ENCODE measurements around the gene EEIG1. TPM values are rescaled to one million over a fixed set of nuclear protein-coding genes. Genes with fewer than 3 reads are reported as not detected.

EEIG1 gene
- total and polyA plus RNA-seq, 4 donors, result 15.2 to 96.3 (median 49.5) TPM

GRCh38 chr9:127962278-127962677 is 18.5 kb downstream of the EEIG1 start:
- whole genome bisulfite sequencing (ENCODE audit: insufficient coverage), result 48% methylated on average over 3 of the region's 3 CpGs
- peak overlapping the region; percentile 40 for H3K27ac ChIP-seq (ENCODE audit: low read depth, low read length)
- no peak overlapping the region for H3K4me3 ChIP-seq (ENCODE audit: low read depth, low read length)
- H3K36me3 ChIP-seq (ENCODE audit: control insufficient read depth, insufficient read depth, low read length), result peaks cover 25% of the 10 kb centered on the region
- peaks cover 74% of the 10 kb centered on the region for H3K4me1 ChIP-seq (ENCODE audit: control insufficient read depth, insufficient read depth, low read length)
- no peak for DNase-seq (ENCODE audit: low read depth in 4 of 6, low spot score in 6 of 6)
- H3K27me3 ChIP-seq (ENCODE audit: control insufficient read depth, insufficient read depth, low read length), result no peaks in the 10 kb centered on the region
- H3K9me3 ChIP-seq (ENCODE audit: control insufficient read depth, insufficient read depth, low read length), result peaks cover 2% of the 10 kb centered on the region

GRCh38 chr9:127961613-127962155 is 19.1 kb downstream of the EEIG1 start:
- no peak for DNase-seq (ENCODE audit: low read depth in 4 of 6, low spot score in 6 of 6)
- Histone ChIP-seq H3K9me3 (ENCODE audit: control insufficient read depth, insufficient read depth, low read length) (peaks cover 2% of the 10 kb centered on the region), H3K4me3 (ENCODE audit: low read depth, low read length) (no peak overlapping the region), H3K27me3 (ENCODE audit: control insufficient read depth, insufficient read depth, low read length) (no peaks in the 10 kb centered on the region), H3K4me1 (ENCODE audit: control insufficient read depth, insufficient read depth, low read length) (peaks cover 68% of the 10 kb centered on the region), H3K36me3 (ENCODE audit: control insufficient read depth, insufficient read depth, low read length) (peaks cover 25% of the 10 kb centered on the region), H3K27ac (ENCODE audit: low read depth, low read length) (peak overlapping the region; percentile 33)
- WGBS (ENCODE audit: insufficient coverage), result 95% methylated on average over 13 of the region's 13 CpGs

- Histone ChIP-seq H3K36me3 (ENCODE audit: control insufficient read depth, insufficient read depth, low read length) (peaks cover 25% of the 10 kb centered on the region), H3K9me3 (ENCODE audit: control insufficient read depth, insufficient read depth, low read length) (peaks cover 2% of the 10 kb centered on the region), H3K4me3 (ENCODE audit: low read depth, low read length) (no peak overlapping the region), H3K4me1 (ENCODE audit: control insufficient read depth, insufficient read depth, low read length) (peaks cover 62% of the 10 kb centered on the region), H3K27me3 (ENCODE audit: control insufficient read depth, insufficient read depth, low read length) (no peaks in the 10 kb centered on the region), H3K27ac (ENCODE audit: low read depth, low read length) (no peak overlapping the region)
- DNase-seq (ENCODE audit: low read depth in 4 of 6, low spot score in 6 of 6), result no peak
- WGBS (ENCODE audit: insufficient coverage), result 93% methylated on average over 2 of the region's 2 CpGs
Measured at GRCh38 chr9:127961155-127961490, 19.7 kb downstream of the EEIG1 start.

- WGBS (ENCODE audit: insufficient coverage), result 50% methylated on average over 11 of the region's 11 CpGs
- peak overlapping the region; percentile 59 for H3K27ac ChIP-seq (ENCODE audit: low read depth, low read length)
- peaks cover 2% of the 10 kb centered on the region for H3K9me3 ChIP-seq (ENCODE audit: control insufficient read depth, insufficient read depth, low read length)
- no peak overlapping the region for H3K4me3 ChIP-seq (ENCODE audit: low read depth, low read length)
- H3K36me3 ChIP-seq (ENCODE audit: control insufficient read depth, insufficient read depth, low read length), result peaks cover 25% of the 10 kb centered on the region
- H3K4me1 ChIP-seq (ENCODE audit: control insufficient read depth, insufficient read depth, low read length), result peaks cover 61% of the 10 kb centered on the region
- DNase-seq (ENCODE audit: low read depth in 4 of 6, low spot score in 6 of 6), result no peak
- no peaks in the 10 kb centered on the region for H3K27me3 ChIP-seq (ENCODE audit: control insufficient read depth, insufficient read depth, low read length)
Measured at GRCh38 chr9:127960410-127961154, 20.2 kb downstream of the EEIG1 start.

GRCh38 chr9:127959841-127960409 is 20.9 kb downstream of the EEIG1 start:
- whole genome bisulfite sequencing (ENCODE audit: insufficient coverage), result 100% methylated on average over 2 of the region's 2 CpGs
- DNase-seq (ENCODE audit: low read depth in 4 of 6, low spot score in 6 of 6), result no peak
- Histone ChIP-seq H3K27me3 (ENCODE audit: control insufficient read depth, insufficient read depth, low read length) (no peaks in the 10 kb centered on the region), H3K4me3 (ENCODE audit: low read depth, low read length) (no peak overlapping the region), H3K9me3 (ENCODE audit: control insufficient read depth, insufficient read depth, low read length) (peaks cover 2% of the 10 kb centered on the region), H3K27ac (ENCODE audit: low read depth, low read length) (peak overlapping the region; percentile 59), H3K4me1 (ENCODE audit: control insufficient read depth, insufficient read depth, low read length) (peaks cover 61% of the 10 kb centered on the region), H3K36me3 (ENCODE audit: control insufficient read depth, insufficient read depth, low read length) (peaks cover 27% of the 10 kb centered on the region)

- 100% methylated on average over 2 of the region's 4 CpGs for WGBS (ENCODE audit: insufficient coverage)
- no peak for DNase-seq (ENCODE audit: low read depth in 4 of 6, low spot score in 6 of 6)
- Histone ChIP-seq H3K4me3 (ENCODE audit: low read depth, low read length) (no peak overlapping the region), H3K36me3 (ENCODE audit: control insufficient read depth, insufficient read depth, low read length) (peaks cover 27% of the 10 kb centered on the region), H3K27ac (ENCODE audit: low read depth, low read length) (peak overlapping the region; percentile 33), H3K27me3 (ENCODE audit: control insufficient read depth, insufficient read depth, low read length) (no peaks in the 10 kb centered on the region), H3K9me3 (ENCODE audit: control insufficient read depth, insufficient read depth, low read length) (peaks cover 2% of the 10 kb centered on the region), H3K4me1 (ENCODE audit: control insufficient read depth, insufficient read depth, low read length) (peaks cover 61% of the 10 kb centered on the region)
Measured at GRCh38 chr9:127959398-127959797, 21.4 kb downstream of the EEIG1 start.

- Histone ChIP-seq H3K9me3 (ENCODE audit: control insufficient read depth, insufficient read depth, low read length) (peaks cover 2% of the 10 kb centered on the region), H3K27ac (ENCODE audit: low read depth, low read length) (no peak overlapping the region), H3K4me1 (ENCODE audit: control insufficient read depth, insufficient read depth, low read length) (peaks cover 61% of the 10 kb centered on the region), H3K4me3 (ENCODE audit: low read depth, low read length) (no peak overlapping the region), H3K36me3 (ENCODE audit: control insufficient read depth, insufficient read depth, low read length) (peaks cover 20% of the 10 kb centered on the region), H3K27me3 (ENCODE audit: control insufficient read depth, insufficient read depth, low read length) (no peaks in the 10 kb centered on the region)
- no peak for DNase-seq (ENCODE audit: low read depth in 4 of 6, low spot score in 6 of 6)
- WGBS (ENCODE audit: insufficient coverage), result no CpG with 5 or more reads among the region's 1 CpG
Measured at GRCh38 chr9:127958728-127959127, 22.1 kb downstream of the EEIG1 start.

- peaks cover 2% of the 10 kb centered on the region for H3K9me3 ChIP-seq (ENCODE audit: control insufficient read depth, insufficient read depth, low read length)
- H3K27ac ChIP-seq (ENCODE audit: low read depth, low read length), result peak overlapping the region; percentile 45
- DNase-seq (ENCODE audit: low read depth in 4 of 6, low spot score in 6 of 6), result peak in 1 of 6 donors; percentile 36
- no peak overlapping the region for H3K4me3 ChIP-seq (ENCODE audit: low read depth, low read length)
- peaks cover 15% of the 10 kb centered on the region for H3K36me3 ChIP-seq (ENCODE audit: control insufficient read depth, insufficient read depth, low read length)
- no peaks in the 10 kb centered on the region for H3K27me3 ChIP-seq (ENCODE audit: control insufficient read depth, insufficient read depth, low read length)
- 69% methylated on average over 11 of the region's 12 CpGs for WGBS (ENCODE audit: insufficient coverage)
- H3K4me1 ChIP-seq (ENCODE audit: control insufficient read depth, insufficient read depth, low read length), result peaks cover 59% of the 10 kb centered on the region
Measured at GRCh38 chr9:127955294-127956015, 25.3 kb downstream of the EEIG1 start.

- Histone ChIP-seq H3K4me1 (ENCODE audit: control insufficient read depth, insufficient read depth, low read length) (peaks cover 59% of the 10 kb centered on the region), H3K27ac (ENCODE audit: low read depth, low read length) (peak overlapping the region; percentile 45), H3K27me3 (ENCODE audit: control insufficient read depth, insufficient read depth, low read length) (no peaks in the 10 kb centered on the region), H3K9me3 (ENCODE audit: control insufficient read depth, insufficient read depth, low read length) (peaks cover 2% of the 10 kb centered on the region), H3K36me3 (ENCODE audit: control insufficient read depth, insufficient read depth, low read length) (peaks cover 18% of the 10 kb centered on the region), H3K4me3 (ENCODE audit: low read depth, low read length) (no peak overlapping the region)
- DNase-seq (ENCODE audit: low read depth in 4 of 6, low spot score in 6 of 6), result no peak
- WGBS (ENCODE audit: insufficient coverage), result 45% methylated on average over 9 of the region's 13 CpGs
Measured at GRCh38 chr9:127954831-127955293, 25.9 kb downstream of the EEIG1 start.
